Body of pancreas (tissue), 4 donors: ENCODE results near the gene INVS. TPM values are rescaled to one million over a fixed set of nuclear protein-coding genes. Genes with fewer than 3 reads are reported as not detected.

Source experiments
- ATAC-seq: fragments of 150-250 bp; one replicate; pipeline ENCODE4 v1.9.1; 2016
- DNase-seq, 4 donors: peaks; one replicate each; pipeline ENCODE4 v3.0.0-alpha.2; 2019
- H3K27ac ChIP-seq, 4 donors: fragments of 200-600 bp; sonication (generic); 1 replicate in 3 of 4; 2 replicates in 1 of 4; pipeline versions ENCODE4 v1.5.1 to v1.6.1; 2016 to 2019; ENCODE audit warnings: mild to moderate bottlenecking in 1 of 4, mixed read lengths in 1 of 4, moderate library complexity in 1 of 4
- H3K27me3 ChIP-seq, 2 donors: fragments of 200-600 bp; sonication (generic); one replicate each; pipeline ENCODE4 v1.6.0; 2016; ENCODE audit warnings: mild to moderate bottlenecking in 1 of 2
- H3K36me3 ChIP-seq, 2 donors: fragments of 200-600 bp; sonication (generic); replicated peaks in 1 of 2; 2 replicates each; pipeline ENCODE4 v1.5.1; 2016; ENCODE audit warnings: low read depth in 2 of 2; ENCODE audit not compliant: insufficient read depth in 1 of 2
- H3K4me1 ChIP-seq: fragments of 200-600 bp; sonication (generic); one replicate; pipeline ENCODE4 v1.6.0; 2016
- H3K4me3 ChIP-seq, 2 donors: fragments of 200-600 bp; sonication (generic); 1 replicate in 1 of 2; 2 replicates in 1 of 2; pipeline ENCODE4 v1.5.1; 2016 to 2019
- H3K9me3 ChIP-seq, 3 donors: fragments of 200-600 bp; sonication (generic); 1 replicate in 2 of 3; 2 replicates in 1 of 3; pipeline ENCODE4 v1.5.1; 2016
- CTCF ChIP-seq, 7 experiments: fragments of 450-650 bp in 4 of 7; fragments of 200-600 bp in 3 of 7; sonication (generic) in 3 of 7; IDR thresholded peaks; one replicate each; pipeline ENCODE4 v1.5.1; 2016 to 2019; ENCODE audit warnings: antibody characterized with exemption in 7 of 7
- POLR2A ChIP-seq, 3 donors: fragments of 450-650 bp; IDR thresholded peaks; one replicate each; pipeline ENCODE4 v1.6.1; 2016; ENCODE audit warnings: antibody characterized with exemption in 3 of 3, mild to moderate bottlenecking in 2 of 3
- WGBS, 2 donors: methylation state at CpG; one replicate each; pipeline ENCODE4 v1.1.5; 2017; 5-methylcytosine and 5-hydroxymethylcytosine counted together
- intact Hi-C: fragments of 100-400 bp; cut with DNase I; formaldehyde crosslinking; loops from one replicate; pipeline ENCODE4 v1.15.1; 2023
- small RNA-seq: library from RNA; depleted of rRNA; stranded (forward); fragments of <200 nt; gene quantifications from one replicate; pipeline ENCODE3, GENCODE V24; 2016
- total RNA-seq, 2 donors: library from RNA; depleted of rRNA; stranded (reverse); fragments of >200 nt; gene quantifications; one replicate each; pipeline ENCODE4 v1.1.0, GENCODE V29; 2016

INVS gene
- total RNA-seq, 2 donors from 2014 or later: 28.3 to 29.8 TPM

GRCh38 chr9:100341889-100342288, 242.8 kb downstream of the INVS start:
- intact Hi-C loops: no loop called here

GRCh38 chr9:100346836-100347235, 247.8 kb downstream of the INVS start:
- ATAC-seq (no peak), DNase-seq (no peak)
- WGBS, 2 donors: 78 to 83% methylated on average over 3 of the region's 3 CpGs
- Histone ChIP-seq H3K9me3 (no peaks in the 10 kb centered on the region), H3K27ac (no peak overlapping the region), H3K36me3 (peaks cover 0 to 6% of the 10 kb centered on the region in 2 donors), H3K27me3 (no peaks in the 10 kb centered on the region), H3K4me1 (peaks cover 5% of the 10 kb centered on the region), H3K4me3 (no peak overlapping the region)
- intact Hi-C loops: no loop called here
- TF ChIP-seq CTCF (IDR thresholded peaks at IDR 0.05) (no peak), POLR2A (IDR thresholded peaks at IDR 0.05) (no peak)

More at GRCh38 chr9:100341889-100342288, 242.8 kb downstream of the INVS start:
- Histone ChIP-seq H3K27me3 (no peaks in the 10 kb centered on the region), H3K27ac (no peak overlapping the region), H3K36me3 (peaks cover 0 to 6% of the 10 kb centered on the region in 2 donors), H3K4me3 (no peak overlapping the region), H3K4me1 (no peaks in the 10 kb centered on the region), H3K9me3 (no peaks in the 10 kb centered on the region)
- TF ChIP-seq POLR2A (IDR thresholded peaks at IDR 0.05) (no peak), CTCF (IDR thresholded peaks at IDR 0.05) (no peak)
- DNase-seq (no peak), ATAC-seq (no peak)
- 99 to 100% methylated on average over 3 of the region's 3 CpGs for WGBS, 2 donors

GRCh38 chr9:100350188-100350587, 251.1 kb downstream of the INVS start:
- intact Hi-C loops: no loop called here
- ATAC-seq (no peak), DNase-seq (no peak)
- TF ChIP-seq POLR2A (IDR thresholded peaks at IDR 0.05) (no peak), CTCF (IDR thresholded peaks at IDR 0.05) (no peak)
- H3K9me3 ChIP-seq: no peaks in the 10 kb centered on the region
- H3K36me3 ChIP-seq: peaks cover 0 to 3% of the 10 kb centered on the region in 2 donors
- no peak overlapping the region for H3K27ac ChIP-seq
- H3K27me3 ChIP-seq: no peaks in the 10 kb centered on the region
- no peak overlapping the region for H3K4me3 ChIP-seq
- 93 to 96% methylated on average over 1 of the region's 1 CpG for WGBS, 2 donors
- peaks cover 13% of the 10 kb centered on the region for H3K4me1 ChIP-seq

Small RNAs within 50 kb of the gene (small RNA-seq; reads per million reads assigned to genes)
- not detected for gene RN7SL75P

Other genes with a start within 250 kb of the INVS start
- 10 to 100 TPM; 29.8 to 73.2 TPM for gene STX17, start 192.6 kb upstream of the INVS start, total RNA-seq
- 10 to 100 TPM; 11.2 to 11.5 TPM for gene ERP44, start 243 bp upstream of the INVS start, total RNA-seq